ENCODE measurements around the gene MAST1.
A peak's percentile ranks its signal among the peaks of the same experiment; 100 is the strongest.
"Not testable (repeated sequence)": the region's sequence is repeated elsewhere in the genome, so short reads cannot be mapped to it uniquely, and the experiment has no call there.

Gene MAST1

GRCh38 chr19:12838182-12838885, at the start of gene MAST1:
Gene MAST1, plus strand, starts transcription at chr19:12838515. Its CDS starts 58 bp downstream, at chr19:12838573.
- DNase-seq, result peak; percentile 32

GRCh38 chr19:12788682-12789097, 49.6 kb upstream of the MAST1 start:
- DNase-seq, result peak; percentile 38

- no peak for DNase-seq
Measured at GRCh38 chr19:12789098-12789903, 49.0 kb upstream of the MAST1 start.

- peak; percentile 43 for DNase-seq
Measured at GRCh38 chr19:12789904-12790619, 48.3 kb upstream of the MAST1 start.

- no peak for DNase-seq
Measured at GRCh38 chr19:12790628-12791344, 47.5 kb upstream of the MAST1 start.

- peak; percentile 73 for DNase-seq
Measured at GRCh38 chr19:12791345-12792050, 46.8 kb upstream of the MAST1 start, which contains the start of gene JUNB. Gene JUNB, plus strand, starts transcription at chr19:12791486. Its CDS starts 286 bp downstream, at chr19:12791772.

GRCh38 chr19:12792051-12792852, 46.1 kb upstream of the MAST1 start:
- no peak for DNase-seq

GRCh38 chr19:12792853-12793289, 45.4 kb upstream of the MAST1 start:
- DNase-seq, result no peak

GRCh38 chr19:12793290-12794195, 44.8 kb upstream of the MAST1 start:
- DNase-seq, result peak; percentile 54

- no peak for DNase-seq
Measured at GRCh38 chr19:12794196-12794941, 43.9 kb upstream of the MAST1 start.

GRCh38 chr19:12794971-12795381, 43.3 kb upstream of the MAST1 start:
- no peak for DNase-seq

- peak; percentile 83 for DNase-seq
Measured at GRCh38 chr19:12796146-12797071, 41.9 kb upstream of the MAST1 start.

GRCh38 chr19:12797141-12797587, 41.2 kb upstream of the MAST1 start:
- DNase-seq, result no peak

GRCh38 chr19:12797607-12798006, 40.7 kb upstream of the MAST1 start:
- DNase-seq, result not testable (repeated sequence)

- no peak for DNase-seq
Measured at GRCh38 chr19:12799742-12800465, 38.4 kb upstream of the MAST1 start.

GRCh38 chr19:12800466-12800770, 37.9 kb upstream of the MAST1 start:
- DNase-seq, result no peak

- no peak for DNase-seq
Measured at GRCh38 chr19:12800923-12801465, 37.3 kb upstream of the MAST1 start.

Measured in NCI-H1694 (cell line).